ENCODE results near the gene NOVA2. TPM values are rescaled to one million over a fixed set of nuclear protein-coding genes. Genes with fewer than 3 reads are reported as not detected.

The NOVA2 gene
- polyA plus RNA-seq, 1 donor from 2014 or later, result 9.3 TPM

DNA sequence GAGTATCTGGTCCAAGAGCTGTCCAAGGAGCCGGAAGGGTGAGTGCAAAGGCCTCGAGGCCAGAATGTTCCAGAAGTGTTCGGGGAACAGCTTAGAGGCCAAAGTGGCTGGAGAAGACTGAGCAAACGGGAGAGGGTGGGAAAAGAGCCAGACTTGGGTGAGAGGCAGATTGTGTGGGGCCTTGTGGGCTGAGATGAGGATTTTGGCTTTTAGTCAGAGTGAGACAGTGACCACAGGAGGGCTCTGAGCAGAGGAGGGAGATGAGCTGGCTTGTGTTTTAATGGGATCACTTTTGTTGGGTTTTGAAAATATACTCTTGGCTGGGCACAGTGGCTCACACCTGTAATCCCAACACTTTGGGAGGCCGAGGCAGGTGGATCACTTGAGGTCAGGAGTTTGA lies 64.7 kb downstream of the NOVA2 start:
- H3K4me3 ChIP-seq (ENCODE audit: low read length), result no peak overlapping the region
- H3K27me3 ChIP-seq (ENCODE audit: insufficient read depth, low read depth, low read length), result no peaks in the 10 kb centered on the region
- TF ChIP-seq, protein P1, sequence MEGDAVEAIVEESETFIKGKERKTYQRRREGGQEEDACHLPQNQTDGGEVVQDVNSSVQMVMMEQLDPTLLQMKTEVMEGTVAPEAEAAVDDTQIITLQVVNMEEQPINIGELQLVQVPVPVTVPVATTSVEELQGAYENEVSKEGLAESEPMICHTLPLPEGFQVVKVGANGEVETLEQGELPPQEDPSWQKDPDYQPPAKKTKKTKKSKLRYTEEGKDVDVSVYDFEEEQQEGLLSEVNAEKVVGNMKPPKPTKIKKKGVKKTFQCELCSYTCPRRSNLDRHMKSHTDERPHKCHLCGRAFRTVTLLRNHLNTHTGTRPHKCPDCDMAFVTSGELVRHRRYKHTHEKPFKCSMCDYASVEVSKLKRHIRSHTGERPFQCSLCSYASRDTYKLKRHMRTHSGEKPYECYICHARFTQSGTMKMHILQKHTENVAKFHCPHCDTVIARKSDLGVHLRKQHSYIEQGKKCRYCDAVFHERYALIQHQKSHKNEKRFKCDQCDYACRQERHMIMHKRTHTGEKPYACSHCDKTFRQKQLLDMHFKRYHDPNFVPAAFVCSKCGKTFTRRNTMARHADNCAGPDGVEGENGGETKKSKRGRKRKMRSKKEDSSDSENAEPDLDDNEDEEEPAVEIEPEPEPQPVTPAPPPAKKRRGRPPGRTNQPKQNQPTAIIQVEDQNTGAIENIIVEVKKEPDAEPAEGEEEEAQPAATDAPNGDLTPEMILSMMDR (IDR thresholded peaks at IDR 0.05; ENCODE audit: poor library complexity, severe bottlenecking), result no peak
- no peak for TF ChIP-seq TAF1 (IDR thresholded peaks at IDR 0.05; ENCODE audit: low read depth)
- TF ChIP-seq RAD21 (conservative IDR thresholded peaks at IDR 0.05), result no peak
- TF ChIP-seq POLR2AphosphoS5 (IDR thresholded peaks at IDR 0.05), result no peak
- no peak for TF ChIP-seq SMC3 (conservative IDR thresholded peaks at IDR 0.05; ENCODE audit: poor library complexity)
- no peak for TF ChIP-seq EP300 (conservative IDR thresholded peaks at IDR 0.05; ENCODE audit: poor library complexity, severe bottlenecking)
- TF ChIP-seq EZH2 (IDR thresholded peaks at IDR 0.05; ENCODE audit: borderline replicate concordance, insufficient read depth, low read length, poor library complexity, severe bottlenecking), result no peak
- TF ChIP-seq MXI1 (conservative IDR thresholded peaks at IDR 0.05; ENCODE audit: poor library complexity, severe bottlenecking), result no peak
- TF ChIP-seq, protein P2, sequence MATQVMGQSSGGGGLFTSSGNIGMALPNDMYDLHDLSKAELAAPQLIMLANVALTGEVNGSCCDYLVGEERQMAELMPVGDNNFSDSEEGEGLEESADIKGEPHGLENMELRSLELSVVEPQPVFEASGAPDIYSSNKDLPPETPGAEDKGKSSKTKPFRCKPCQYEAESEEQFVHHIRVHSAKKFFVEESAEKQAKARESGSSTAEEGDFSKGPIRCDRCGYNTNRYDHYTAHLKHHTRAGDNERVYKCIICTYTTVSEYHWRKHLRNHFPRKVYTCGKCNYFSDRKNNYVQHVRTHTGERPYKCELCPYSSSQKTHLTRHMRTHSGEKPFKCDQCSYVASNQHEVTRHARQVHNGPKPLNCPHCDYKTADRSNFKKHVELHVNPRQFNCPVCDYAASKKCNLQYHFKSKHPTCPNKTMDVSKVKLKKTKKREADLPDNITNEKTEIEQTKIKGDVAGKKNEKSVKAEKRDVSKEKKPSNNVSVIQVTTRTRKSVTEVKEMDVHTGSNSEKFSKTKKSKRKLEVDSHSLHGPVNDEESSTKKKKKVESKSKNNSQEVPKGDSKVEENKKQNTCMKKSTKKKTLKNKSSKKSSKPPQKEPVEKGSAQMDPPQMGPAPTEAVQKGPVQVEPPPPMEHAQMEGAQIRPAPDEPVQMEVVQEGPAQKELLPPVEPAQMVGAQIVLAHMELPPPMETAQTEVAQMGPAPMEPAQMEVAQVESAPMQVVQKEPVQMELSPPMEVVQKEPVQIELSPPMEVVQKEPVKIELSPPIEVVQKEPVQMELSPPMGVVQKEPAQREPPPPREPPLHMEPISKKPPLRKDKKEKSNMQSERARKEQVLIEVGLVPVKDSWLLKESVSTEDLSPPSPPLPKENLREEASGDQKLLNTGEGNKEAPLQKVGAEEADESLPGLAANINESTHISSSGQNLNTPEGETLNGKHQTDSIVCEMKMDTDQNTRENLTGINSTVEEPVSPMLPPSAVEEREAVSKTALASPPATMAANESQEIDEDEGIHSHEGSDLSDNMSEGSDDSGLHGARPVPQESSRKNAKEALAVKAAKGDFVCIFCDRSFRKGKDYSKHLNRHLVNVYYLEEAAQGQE (IDR thresholded peaks at IDR 0.05; ENCODE audit: borderline replicate concordance), result no peak
- H3K9me2 ChIP-seq (ENCODE audit: insufficient read depth, low read length), result no peaks in the 10 kb centered on the region
- H3K9me3 ChIP-seq (ENCODE audit: low read length), result no peaks in the 10 kb centered on the region
- no peaks in the 10 kb centered on the region for H4K20me1 ChIP-seq (ENCODE audit: insufficient read depth)
- no peak overlapping the region for H3K4me2 ChIP-seq (ENCODE audit: low read length)
- H3K36me3 ChIP-seq (ENCODE audit: insufficient read depth, low read length), result no peaks in the 10 kb centered on the region
- H3K27ac ChIP-seq (ENCODE audit: low read length), result no peak overlapping the region
- no peaks in the 10 kb centered on the region for H3F3A ChIP-seq (ENCODE audit: insufficient read depth, low read length, poor library complexity, severe bottlenecking)
- no peak overlapping the region for H3K9ac ChIP-seq (ENCODE audit: low read length)
- H3K79me2 ChIP-seq (replicated peaks; ENCODE audit: insufficient read depth, low read length), result no peaks in the 10 kb centered on the region
- no peak overlapping the region for H2AFZ ChIP-seq (ENCODE audit: low read depth, low read length)

DNA sequence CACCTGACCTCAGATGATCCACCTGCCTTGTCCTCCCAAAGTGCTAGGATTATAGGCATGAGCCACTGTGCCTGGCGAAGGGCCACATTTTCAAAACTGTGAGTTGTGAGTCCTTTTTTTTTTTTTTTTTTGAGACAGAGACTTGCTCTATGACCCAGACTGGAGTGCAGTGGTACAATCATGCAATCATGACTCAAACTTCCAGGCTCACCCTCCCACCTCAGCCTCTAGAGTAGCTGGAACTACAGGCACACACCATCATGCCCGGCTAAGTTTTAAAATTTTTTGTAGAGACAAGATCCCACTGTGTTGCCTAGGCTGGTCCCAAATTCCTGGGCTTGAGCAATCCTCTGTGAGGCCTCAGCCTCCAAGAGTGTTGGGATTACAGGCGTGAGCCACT lies 67.4 kb downstream of the NOVA2 start:
- H3K36me3 ChIP-seq (ENCODE audit: insufficient read depth, low read length), result no peaks in the 10 kb centered on the region
- no peak overlapping the region for H3K9ac ChIP-seq (ENCODE audit: low read length)
- TF ChIP-seq TAF1 (IDR thresholded peaks at IDR 0.05; ENCODE audit: low read depth), result no peak
- TF ChIP-seq SMC3 (conservative IDR thresholded peaks at IDR 0.05; ENCODE audit: poor library complexity), result no peak
- TF ChIP-seq, protein P2 (IDR thresholded peaks at IDR 0.05; ENCODE audit: borderline replicate concordance), result no peak
- TF ChIP-seq, protein P1 (IDR thresholded peaks at IDR 0.05; ENCODE audit: poor library complexity, severe bottlenecking), result no peak
- TF ChIP-seq MXI1 (conservative IDR thresholded peaks at IDR 0.05; ENCODE audit: poor library complexity, severe bottlenecking), result no peak
- H3K9me2 ChIP-seq (ENCODE audit: insufficient read depth, low read length), result no peaks in the 10 kb centered on the region
- no peak overlapping the region for H2AFZ ChIP-seq (ENCODE audit: low read depth, low read length)
- no peaks in the 10 kb centered on the region for H4K20me1 ChIP-seq (ENCODE audit: insufficient read depth)
- H3K4me2 ChIP-seq (ENCODE audit: low read length), result no peak overlapping the region
- H3K27ac ChIP-seq (ENCODE audit: low read length), result no peak overlapping the region
- no peaks in the 10 kb centered on the region for H3K79me2 ChIP-seq (replicated peaks; ENCODE audit: insufficient read depth, low read length)
- H3K27me3 ChIP-seq (ENCODE audit: insufficient read depth, low read depth, low read length), result no peaks in the 10 kb centered on the region
- no peaks in the 10 kb centered on the region for H3K9me3 ChIP-seq (ENCODE audit: low read length)
- no peaks in the 10 kb centered on the region for H3F3A ChIP-seq (ENCODE audit: insufficient read depth, low read length, poor library complexity, severe bottlenecking)
- no peak overlapping the region for H3K4me3 ChIP-seq (ENCODE audit: low read length)

Data from neural cell (in vitro differentiated cells).